Activated CD8-positive, alpha-beta memory T cell treated with anti-CD3 and anti-CD28 coated beads, Interleukin-2, amount 10 ng/mL, durations not matched to agents 7 days and 5 days (primary cell): Measurements from ENCODE around the gene PRODH. TPM values are rescaled to one million over a fixed set of nuclear protein-coding genes. Genes with fewer than 3 reads are reported as not detected.

Experiments
- ATAC-seq: fragments of 150-1000 bp; cut with Tn5 transposase; one replicate; pipeline ENCODE4 v1.10.0; 2021; ENCODE audit warnings: moderate library complexity
- CTCF ChIA-PET: fragments of 350-600 bp; sonication (Branson Sonifier 250); formaldehyde crosslinking; loops from one replicate; lab custom pipeline; 2021; ENCODE audit warnings: antibody characterized with exemption; lab: Charles Lee
- DNase-seq: peaks from one replicate; pipeline ENCODE4 v3.0.0-alpha.2; 2020
- H3K27ac Mint-ChIP-seq: one replicate; pipeline ENCODE4 v1.8.0; 2021; ENCODE audit warnings: mild to moderate bottlenecking, mixed read lengths
- H3K27me3 Mint-ChIP-seq: one replicate; pipeline ENCODE4 v1.8.0; 2021; ENCODE audit warnings: mixed read lengths
- H3K36me3 Mint-ChIP-seq: one replicate; pipeline ENCODE4 v1.8.0; 2021; ENCODE audit warnings: mild to moderate bottlenecking, mixed read lengths
- H3K4me1 Mint-ChIP-seq: one replicate; pipeline ENCODE4 v1.8.0; 2021; ENCODE audit warnings: mixed read lengths
- H3K4me3 Mint-ChIP-seq: one replicate; pipeline ENCODE4 v1.8.0; 2021; ENCODE audit warnings: mild to moderate bottlenecking, moderate library complexity, mixed read lengths
- H3K9me3 Mint-ChIP-seq: one replicate; pipeline ENCODE4 v1.8.0; 2022; ENCODE audit warnings: low read depth, mixed read lengths
- total RNA-seq, 2 experiments: library from RNA; stranded (reverse); gene quantifications; one replicate each; pipeline ENCODE4 v1.2.3, GENCODE V29; 2021

The PRODH gene
- 1 to 10 TPM in 1 of 2 experiments, not detected in 1; 1.0 TPM for total RNA-seq

GRCh38 chr22:18935889-18936529 lies at the start of gene PRODH:
PRODH (minus strand) TSS chr22:18936293; CDS start chr22:18936287, 6 bp downstream.
- Mint-ChIP-seq H3K36me3 (no peaks in the 10 kb centered on the region), H3K27ac (no peak within 1 kb of the TSS), H3K27me3 (no peaks in the 10 kb centered on the region), H3K4me3 (no peak within 1 kb of the TSS), H3K9me3 (no peaks in the 10 kb centered on the region), H3K4me1 (no peaks in the 10 kb centered on the region)
- no peak for DNase-seq
- ATAC-seq = peak; percentile 79
- CTCF ChIA-PET = no interaction called here

- H3K27me3 Mint-ChIP-seq = no peaks in the 10 kb centered on the region
Measured at GRCh38 chr22:18985780-18986179, 49.7 kb upstream of the PRODH start.

GRCh38 chr22:18984564-18984963 lies 48.5 kb upstream of the PRODH start:
- H3K36me3 Mint-ChIP-seq = no peaks in the 10 kb centered on the region
- DNase-seq = no peak
- H3K9me3 Mint-ChIP-seq = peaks cover 8% of the 10 kb centered on the region
- ATAC-seq = no peak
- H3K27me3 Mint-ChIP-seq = no peaks in the 10 kb centered on the region
- CTCF ChIA-PET = no interaction called here
- no peaks in the 10 kb centered on the region for H3K4me1 Mint-ChIP-seq
- no peak overlapping the region for H3K27ac Mint-ChIP-seq
- no peak overlapping the region for H3K4me3 Mint-ChIP-seq

More at GRCh38 chr22:18985780-18986179, 49.7 kb upstream of the PRODH start:
- no peak for DNase-seq
- Mint-ChIP-seq H3K36me3 (no peaks in the 10 kb centered on the region), H3K27ac (no peak overlapping the region), H3K4me3 (no peak overlapping the region), H3K9me3 (peaks cover 7% of the 10 kb centered on the region), H3K4me1 (no peaks in the 10 kb centered on the region)
- ATAC-seq = no peak
- CTCF ChIA-PET = no interaction called here

GRCh38 chr22:18983120-18983651 lies 47.1 kb upstream of the PRODH start:
- H3K4me3 Mint-ChIP-seq = no peak overlapping the region
- CTCF ChIA-PET = no interaction called here

DNA sequence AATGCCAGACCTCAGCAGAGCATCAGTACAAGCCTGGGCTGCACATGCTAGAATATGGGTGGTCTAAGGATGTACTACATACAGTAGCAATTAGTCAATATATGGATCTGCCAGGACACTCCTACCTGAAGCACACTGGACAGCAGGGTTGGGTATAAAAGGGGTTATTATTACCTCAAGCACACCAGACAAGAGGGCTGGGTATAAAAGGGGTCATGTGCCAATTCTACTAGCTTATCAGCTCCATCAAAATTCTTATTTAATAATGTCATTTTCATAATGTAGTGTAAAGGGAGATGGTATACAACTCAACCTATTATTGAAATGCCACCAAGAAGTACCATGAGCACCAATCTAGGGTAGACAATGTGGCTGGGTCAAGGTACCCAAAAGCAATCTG lies 44.7 kb upstream of the PRODH start:
- Mint-ChIP-seq H3K27ac (no peak overlapping the region), H3K9me3 (peaks cover 9% of the 10 kb centered on the region), H3K4me3 (no peak overlapping the region), H3K36me3 (no peaks in the 10 kb centered on the region), H3K4me1 (no peaks in the 10 kb centered on the region), H3K27me3 (no peaks in the 10 kb centered on the region)
- ATAC-seq = no peak
- no peak for DNase-seq
- CTCF ChIA-PET = no interaction called here

More at GRCh38 chr22:18983120-18983651, 47.1 kb upstream of the PRODH start:
- no peak for ATAC-seq
- no peaks in the 10 kb centered on the region for H3K36me3 Mint-ChIP-seq
- no peaks in the 10 kb centered on the region for H3K4me1 Mint-ChIP-seq
- H3K9me3 Mint-ChIP-seq = peaks cover 9% of the 10 kb centered on the region
- no peak overlapping the region for H3K27ac Mint-ChIP-seq
- no peak for DNase-seq
- no peaks in the 10 kb centered on the region for H3K27me3 Mint-ChIP-seq

- H3K4me3 Mint-ChIP-seq = no peak overlapping the region
- H3K9me3 Mint-ChIP-seq = peaks cover 9% of the 10 kb centered on the region
- H3K4me1 Mint-ChIP-seq = no peaks in the 10 kb centered on the region
- CTCF ChIA-PET = no interaction called here
- DNase-seq = no peak
- no peak overlapping the region for H3K27ac Mint-ChIP-seq
- H3K27me3 Mint-ChIP-seq = no peaks in the 10 kb centered on the region
- no peak for ATAC-seq
- no peaks in the 10 kb centered on the region for H3K36me3 Mint-ChIP-seq
Measured at GRCh38 chr22:18979957-18980356, 43.9 kb upstream of the PRODH start.

DNA sequence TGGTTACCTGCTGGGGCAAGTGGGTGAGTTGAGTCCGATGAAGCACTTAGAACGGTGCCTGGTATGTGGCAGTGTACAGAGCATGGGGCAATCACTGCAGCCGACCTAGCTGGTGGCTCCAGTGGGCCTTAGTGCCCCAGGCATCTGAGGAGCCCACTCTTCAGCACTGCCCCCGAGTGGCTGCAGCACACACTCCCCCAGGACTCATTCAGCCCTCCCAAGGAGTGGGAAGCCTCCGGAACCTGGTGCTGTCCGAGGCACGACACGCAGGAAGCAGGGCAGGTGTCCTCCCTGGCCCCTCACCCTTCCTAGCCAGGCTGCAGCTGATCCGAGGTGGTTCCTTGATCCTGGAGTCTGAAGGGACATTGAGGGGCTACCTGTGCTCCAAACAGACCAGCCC lies 42.4 kb upstream of the PRODH start:
- H3K36me3 Mint-ChIP-seq = no peaks in the 10 kb centered on the region
- DNase-seq (no peak), ATAC-seq (no peak)
- no peak overlapping the region for H3K27ac Mint-ChIP-seq
- CTCF ChIA-PET = no interaction called here
- H3K9me3 Mint-ChIP-seq = peaks cover 9% of the 10 kb centered on the region
- H3K4me1 Mint-ChIP-seq = no peaks in the 10 kb centered on the region
- no peak overlapping the region for H3K4me3 Mint-ChIP-seq
- no peaks in the 10 kb centered on the region for H3K27me3 Mint-ChIP-seq

- no peaks in the 10 kb centered on the region for H3K4me1 Mint-ChIP-seq
- H3K27ac Mint-ChIP-seq = no peak overlapping the region
- ATAC-seq (no peak), DNase-seq (no peak)
- no peak overlapping the region for H3K4me3 Mint-ChIP-seq
- CTCF ChIA-PET = no interaction called here
- no peaks in the 10 kb centered on the region for H3K36me3 Mint-ChIP-seq
- peaks cover 9% of the 10 kb centered on the region for H3K9me3 Mint-ChIP-seq
- H3K27me3 Mint-ChIP-seq = no peaks in the 10 kb centered on the region
Measured at GRCh38 chr22:18977824-18978425, 41.8 kb upstream of the PRODH start.

DNA sequence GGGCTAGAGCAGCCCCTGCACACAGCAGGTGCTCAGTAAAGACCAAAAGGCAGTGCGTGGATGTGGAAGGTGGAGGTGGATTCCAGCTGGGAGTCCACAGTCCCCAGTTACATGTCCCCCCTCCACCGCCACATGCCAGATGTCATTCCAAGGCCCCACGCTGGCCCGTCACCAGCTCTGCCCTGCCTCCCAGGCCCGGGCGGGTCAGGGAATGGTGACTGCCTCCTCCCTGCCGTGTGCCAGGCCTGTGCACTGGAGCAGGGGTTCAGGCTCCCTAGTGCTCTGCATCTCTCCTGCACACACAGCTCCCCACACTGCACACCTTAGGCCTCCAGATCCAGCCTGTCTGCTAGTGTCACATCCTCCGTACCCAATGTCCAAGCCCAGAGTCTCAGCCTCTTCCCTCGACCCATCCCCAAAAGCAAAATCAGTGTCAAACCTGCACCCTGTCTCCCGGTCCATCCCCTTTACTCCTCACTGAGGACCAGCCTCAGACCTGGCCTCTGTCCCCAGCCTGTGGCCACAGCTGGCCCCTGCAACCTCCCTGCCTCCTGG lies 40.2 kb upstream of the PRODH start:
- no peak overlapping the region for H3K27ac Mint-ChIP-seq
- H3K9me3 Mint-ChIP-seq = peaks cover 5% of the 10 kb centered on the region
- CTCF ChIA-PET = no interaction called here
- no peak for DNase-seq
- H3K4me1 Mint-ChIP-seq = no peaks in the 10 kb centered on the region
- no peak overlapping the region for H3K4me3 Mint-ChIP-seq
- no peaks in the 10 kb centered on the region for H3K36me3 Mint-ChIP-seq
- no peak for ATAC-seq
- H3K27me3 Mint-ChIP-seq = peaks cover 5% of the 10 kb centered on the region

DNA sequence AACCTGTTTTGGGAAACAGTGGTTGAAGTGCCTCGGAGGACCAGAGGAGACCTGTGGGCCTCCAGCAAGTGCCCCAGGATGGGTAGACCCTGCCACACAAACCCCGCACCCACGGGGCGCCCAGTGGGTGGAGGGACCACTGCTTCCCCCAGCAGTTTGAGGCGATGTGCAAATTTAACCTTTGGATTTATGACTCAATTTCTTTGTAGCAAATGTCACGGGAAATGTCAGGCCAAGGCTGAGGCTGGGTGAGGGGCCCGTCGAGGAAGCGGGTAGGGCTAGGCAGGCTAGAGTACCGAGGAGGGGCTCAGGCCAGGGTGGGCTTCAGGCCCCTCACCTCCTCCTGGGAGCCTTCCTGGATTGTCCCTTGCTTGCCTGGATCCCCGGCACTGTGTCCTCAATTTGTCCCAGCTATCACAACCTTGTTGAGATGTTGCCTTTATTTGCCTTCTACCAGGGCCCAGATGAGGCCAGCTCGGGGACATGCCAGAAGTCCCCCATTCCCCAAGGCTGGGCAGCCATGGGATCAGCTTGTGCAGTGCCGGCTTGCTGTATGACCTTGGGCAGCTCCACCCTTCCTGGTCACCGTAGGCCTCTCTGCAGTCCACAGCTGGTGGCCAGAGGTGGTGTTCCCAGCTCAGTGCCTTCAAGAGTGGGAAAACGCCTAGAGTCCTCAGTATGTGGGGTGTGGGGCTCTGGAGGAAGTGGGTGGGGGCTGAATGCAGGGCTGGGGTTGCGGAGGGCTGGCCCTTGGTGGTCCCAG lies 39.5 kb upstream of the PRODH start:
- peaks cover 2% of the 10 kb centered on the region for H3K9me3 Mint-ChIP-seq
- DNase-seq = no peak

DNA sequence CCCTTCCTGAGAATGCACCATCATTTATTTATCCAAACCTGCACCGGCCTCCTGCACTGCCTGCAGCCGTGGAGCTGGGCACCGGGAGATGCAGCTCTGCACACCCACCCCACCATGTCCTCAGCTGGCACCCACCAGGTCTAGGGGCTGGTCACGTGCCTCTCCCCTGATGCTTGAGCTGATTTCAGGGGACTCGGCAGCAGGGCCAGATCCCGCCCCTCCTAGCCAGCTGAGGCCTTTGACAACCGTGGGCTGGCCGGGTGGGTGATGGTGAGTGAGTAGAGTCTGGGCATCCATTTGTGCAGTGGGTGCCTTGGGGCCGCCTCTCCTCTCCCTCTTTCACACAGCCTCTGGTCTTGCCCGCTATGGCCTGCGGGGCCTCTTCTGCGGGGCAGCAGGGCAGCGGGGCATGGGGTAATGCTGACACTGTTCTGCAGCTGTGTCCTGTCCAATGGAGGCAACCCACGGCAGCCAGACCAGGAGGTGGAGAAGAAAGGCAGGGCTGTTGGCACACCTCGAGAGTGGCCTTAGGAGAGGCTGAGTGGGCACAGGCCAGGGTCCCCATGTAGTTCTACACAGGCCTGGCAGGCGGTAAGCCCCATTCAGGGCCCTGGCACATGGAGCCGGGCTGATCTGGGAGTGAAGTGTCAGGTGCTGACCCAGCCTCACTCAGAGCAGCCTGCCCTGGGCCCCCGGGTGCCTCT lies 38.5 kb upstream of the PRODH start:
- Mint-ChIP-seq H3K27ac (no peak overlapping the region), H3K4me3 (no peak overlapping the region), H3K36me3 (no peaks in the 10 kb centered on the region), H3K9me3 (peaks cover 2% of the 10 kb centered on the region), H3K4me1 (peaks cover 1% of the 10 kb centered on the region), H3K27me3 (peaks cover 8% of the 10 kb centered on the region)
- DNase-seq (no peak), ATAC-seq (no peak)
- CTCF ChIA-PET = no interaction called here

More for the DNA sequence above, 39.5 kb upstream of the PRODH start:
- CTCF ChIA-PET = no interaction called here
- peaks cover 5% of the 10 kb centered on the region for H3K27me3 Mint-ChIP-seq
- H3K4me1 Mint-ChIP-seq = no peaks in the 10 kb centered on the region
- H3K36me3 Mint-ChIP-seq = no peaks in the 10 kb centered on the region
- H3K4me3 Mint-ChIP-seq = no peak overlapping the region
- no peak overlapping the region for H3K27ac Mint-ChIP-seq
- no peak for ATAC-seq

GRCh38 chr22:18973264-18974031 lies 37.4 kb upstream of the PRODH start:
- Mint-ChIP-seq H3K36me3 (no peaks in the 10 kb centered on the region), H3K9me3 (no peaks in the 10 kb centered on the region), H3K27me3 (peaks cover 19% of the 10 kb centered on the region), H3K27ac (no peak overlapping the region), H3K4me1 (peaks cover 3% of the 10 kb centered on the region), H3K4me3 (no peak overlapping the region)
- CTCF ChIA-PET = no interaction called here
- no peak for DNase-seq
- no peak for ATAC-seq
